Neutrophil (primary cell): ENCODE results near the gene GFM2.

Experiments used
- H3K27ac ChIP-seq: fragments of 200-600 bp; sonication (generic); 2 replicates; pipeline ENCODE4 v1.5.1; 2016; ENCODE audit warnings: mild to moderate bottlenecking, moderate library complexity
- H3K27me3 ChIP-seq: fragments of 200-600 bp; sonication (generic); 2 replicates; pipeline ENCODE4 v1.6.0; 2016; ENCODE audit warnings: mild to moderate bottlenecking
- H3K36me3 ChIP-seq: fragments of 200-600 bp; sonication (generic); 2 replicates; pipeline ENCODE4 v1.5.1; 2017
- H3K4me1 ChIP-seq, 2 experiments: fragments of 200-600 bp in 1 of 2; sonication (generic) in 1 of 2; 1 replicate in 1 of 2; 2 replicates in 1 of 2; pipeline versions ENCODE4 v1.5.1 to v1.6.1; 2013 to 2016; ENCODE audit warnings: low read depth in 1 of 2, low read length in 1 of 2, mild to moderate bottlenecking in 1 of 2, moderate library complexity in 1 of 2; ENCODE audit not compliant: control insufficient read depth in 1 of 2, insufficient read depth in 1 of 2
- H3K4me3 ChIP-seq, 2 experiments: fragments of 200-600 bp in 1 of 2; sonication (generic) in 1 of 2; 1 replicate in 1 of 2; 2 replicates in 1 of 2; pipeline ENCODE4 v1.5.1; 2013 to 2016; ENCODE audit warnings: low read depth in 1 of 2, low read length in 1 of 2, mild to moderate bottlenecking in 1 of 2, moderate library complexity in 1 of 2
- H3K9me3 ChIP-seq: fragments of 200-600 bp; sonication (generic); 2 replicates; pipeline ENCODE4 v1.5.1; 2016
- CTCF ChIP-seq: fragments of 200-600 bp; sonication (generic); IDR thresholded peaks from 2 replicates; pipeline ENCODE4 v1.5.1; 2016; ENCODE audit warnings: antibody characterized with exemption

The GFM2 gene

DNA sequence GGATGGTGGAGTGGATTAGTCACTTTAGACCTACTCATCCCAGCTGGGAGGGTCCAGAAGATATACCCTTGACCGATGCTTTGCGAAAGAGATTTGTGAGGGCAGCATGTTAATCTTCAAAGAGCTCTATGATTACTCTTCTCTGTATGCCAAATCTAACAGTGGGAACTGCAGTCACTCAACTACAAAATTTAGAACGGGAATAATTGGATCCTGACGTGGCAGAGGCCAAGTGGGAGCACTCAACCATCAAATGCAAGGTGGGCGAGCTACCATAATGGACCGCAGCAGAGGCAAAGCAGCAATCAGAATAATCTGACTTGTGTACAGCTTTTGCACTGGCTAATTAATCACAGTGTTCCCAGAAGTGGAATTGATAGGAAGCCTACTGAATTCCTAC lies 20.5 kb upstream of the GFM2 start:
- no peak for TF ChIP-seq CTCF
- Histone ChIP-seq H3K27ac (no peak overlapping the region), H3K36me3 (no peaks in the 10 kb centered on the region), H3K4me3 (no peak overlapping the region), H3K27me3 (no peaks in the 10 kb centered on the region), H3K9me3 (no peaks in the 10 kb centered on the region), H3K4me1 (no peaks in the 10 kb centered on the region)

DNA sequence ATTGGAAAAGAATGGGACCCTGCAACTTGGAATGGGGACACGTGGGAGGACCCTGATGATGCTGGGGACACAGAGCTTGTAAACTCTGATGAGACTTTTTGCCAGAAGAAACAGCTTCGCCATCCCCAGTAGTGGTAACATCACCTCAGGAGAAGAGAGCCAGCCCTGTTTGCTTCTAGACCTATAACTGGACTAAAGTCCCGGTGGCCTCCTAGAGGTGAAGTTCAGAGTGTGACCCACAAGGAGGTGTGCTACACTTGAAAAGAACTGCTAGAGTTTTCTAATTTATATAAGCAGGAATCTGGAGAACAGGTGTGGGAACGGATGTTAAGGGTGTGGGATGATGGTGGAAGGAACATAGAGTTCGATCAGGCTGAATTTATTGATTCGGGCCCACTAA lies 19.9 kb upstream of the GFM2 start:
- H3K9me3 ChIP-seq, result no peaks in the 10 kb centered on the region
- TF ChIP-seq CTCF, result no peak
- no peak overlapping the region for H3K4me3 ChIP-seq

DNA sequence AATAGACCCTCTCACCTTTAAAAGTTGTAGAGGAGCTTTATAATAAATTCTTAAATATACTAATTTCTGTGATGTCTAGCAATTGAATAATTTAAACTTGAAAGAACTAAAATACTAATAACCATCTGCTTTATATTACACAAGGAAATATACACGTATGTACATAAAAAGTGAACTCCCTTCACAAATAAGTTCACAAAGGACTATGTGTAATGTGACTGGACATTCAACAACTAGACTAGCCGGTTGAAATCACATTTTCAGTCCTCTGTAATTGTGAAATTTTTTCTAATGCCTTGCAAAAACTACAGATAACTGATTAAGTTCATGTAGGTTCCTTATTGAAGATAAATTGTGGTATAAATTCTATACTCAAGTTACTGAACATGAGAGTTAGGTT lies 11.7 kb upstream of the GFM2 start:
- no peak for TF ChIP-seq CTCF
- Histone ChIP-seq H3K4me3 (no peak overlapping the region), H3K27me3 (no peaks in the 10 kb centered on the region), H3K4me1 (no peaks in the 10 kb centered on the region), H3K36me3 (peaks cover 45% of the 10 kb centered on the region), H3K27ac (no peak overlapping the region), H3K9me3 (no peaks in the 10 kb centered on the region)

More for the DNA sequence above, 19.9 kb upstream of the GFM2 start:
- H3K27ac ChIP-seq, result no peak overlapping the region
- H3K4me1 ChIP-seq, result no peaks in the 10 kb centered on the region
- H3K27me3 ChIP-seq, result no peaks in the 10 kb centered on the region
- no peaks in the 10 kb centered on the region for H3K36me3 ChIP-seq

- Histone ChIP-seq H3K4me1 (peaks cover 6 to 8% of the 10 kb centered on the region in 2 experiments), H3K9me3 (no peaks in the 10 kb centered on the region), H3K36me3 (peaks cover 69% of the 10 kb centered on the region), H3K27ac (no peak overlapping the region), H3K4me3 (no peak overlapping the region), H3K27me3 (no peaks in the 10 kb centered on the region)
- no peak for TF ChIP-seq CTCF
These were observed 5.4 kb upstream of the GFM2 start for GRCh38 chr5:74772359-74772758.

- no peaks in the 10 kb centered on the region for H3K27me3 ChIP-seq
- TF ChIP-seq CTCF, result no peak
- no peaks in the 10 kb centered on the region for H3K9me3 ChIP-seq
- peaks cover 20 to 22% of the 10 kb centered on the region in 2 experiments for H3K4me1 ChIP-seq
- peak overlapping the region; percentile 80 to 84 for H3K4me3 ChIP-seq
- peak overlapping the region; percentile 87 for H3K27ac ChIP-seq
- H3K36me3 ChIP-seq, result peaks cover 37% of the 10 kb centered on the region
These were observed 629 bp upstream of the GFM2 start for GRCh38 chr5:74767579-74767913.

DNA sequence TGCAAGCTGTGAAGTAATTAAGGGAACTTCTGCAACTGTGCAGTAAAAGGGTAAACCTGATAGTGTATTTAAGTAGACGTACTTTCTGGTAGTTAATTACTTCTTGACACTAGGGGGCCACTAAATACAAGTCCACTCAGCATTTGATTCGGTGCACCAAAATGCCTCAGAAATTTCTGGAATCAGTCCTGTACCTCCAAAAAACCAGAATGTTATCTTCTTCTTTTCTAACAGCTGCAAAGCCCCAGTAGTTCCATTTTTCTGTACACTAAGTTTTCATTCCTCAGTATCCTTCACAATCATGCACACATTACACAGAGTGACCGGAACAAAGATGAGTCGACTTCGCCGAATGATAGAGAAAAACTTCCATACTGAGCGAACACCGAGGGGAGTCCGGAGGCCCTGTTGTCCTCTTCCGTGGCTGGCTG lies 484 bp downstream of the GFM2 start:
- no peaks in the 10 kb centered on the region for H3K9me3 ChIP-seq
- peak overlapping the region; percentile 80 to 84 for H3K4me3 ChIP-seq
- no peaks in the 10 kb centered on the region for H3K27me3 ChIP-seq
- H3K27ac ChIP-seq, result peak overlapping the region; percentile 87
- H3K4me1 ChIP-seq, result peaks cover 20 to 22% of the 10 kb centered on the region in 2 experiments
- TF ChIP-seq CTCF, result no peak
- peaks cover 40% of the 10 kb centered on the region for H3K36me3 ChIP-seq
